Measurements from ENCODE around the gene RPL7A. TPM values are rescaled to one million over a fixed set of nuclear protein-coding genes. Genes with fewer than 3 reads are reported as not detected.
A peak's percentile ranks its signal among the peaks of the same experiment; 100 is the strongest.

RPL7A gene
- total and polyA plus RNA-seq, 2 of the 13 experiments (the other 11 are each of a cell fraction or from before 2014, with no cell fraction given): 2,401 to 2,938 TPM

DNA sequence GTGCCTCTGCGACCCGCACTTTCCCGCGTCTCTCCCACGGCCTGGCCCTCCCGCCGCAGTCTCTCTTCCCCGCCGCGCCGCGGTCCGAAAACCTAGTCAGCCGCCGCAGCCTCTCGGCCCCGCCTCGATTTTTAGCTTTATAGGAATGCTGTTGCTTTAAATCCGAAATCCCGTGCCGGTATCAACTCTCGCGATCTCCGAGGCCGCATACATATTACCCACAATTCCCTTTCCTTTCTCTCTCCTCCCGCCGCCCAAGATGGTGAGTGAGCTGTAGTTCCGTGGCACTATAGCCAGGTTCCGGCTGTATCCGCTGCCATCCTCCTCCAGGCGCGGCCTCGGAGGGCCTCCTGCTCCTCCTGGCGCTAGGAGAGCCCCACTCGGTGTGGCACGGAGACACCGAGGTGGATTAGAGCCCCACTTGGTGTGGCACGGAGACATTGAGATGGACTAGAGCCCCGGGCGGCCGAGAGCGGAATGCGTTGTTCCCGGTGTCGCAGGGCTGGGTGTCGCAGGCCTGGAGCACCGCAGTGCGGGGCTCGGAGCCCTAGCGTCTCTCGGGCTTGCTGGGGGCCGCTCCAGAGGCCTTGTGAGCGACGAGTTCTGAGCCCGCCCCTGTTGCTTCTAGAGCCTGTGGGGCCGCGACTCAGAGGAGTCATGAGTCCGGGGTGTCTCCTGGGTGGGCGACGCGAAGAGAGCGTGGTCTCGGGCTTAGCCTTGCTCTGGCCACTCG, at the start of gene RPL7A, which contains the start of gene MED22 (continued):
- 0 out of 2 replicates have a peak, but pooled peaks have one; percentile 68 for TF ChIP-seq REL (CRISPR knock-in tag; conservative IDR thresholded peaks at IDR 0.05)
- TF ChIP-seq NCOA2 (CRISPR knock-in tag; IDR thresholded peaks at IDR 0.05): peak; percentile 41; the same call in 1 of the 2 replicates
- TF ChIP-seq NBN (conservative IDR thresholded peaks at IDR 0.05): no peak
- TF ChIP-seq ZNF329 (CRISPR knock-in tag; IDR thresholded peaks at IDR 0.05; ENCODE audit: low read depth): peak; percentile 75; the same call in 1 of the 2 replicates
- TF ChIP-seq TOPORS (CRISPR knock-in tag; IDR thresholded peaks at IDR 0.05): 0 out of 2 replicates have a peak, but pooled peaks have one; percentile 61
- TF ChIP-seq ZNF780A (CRISPR knock-in tag; IDR thresholded peaks at IDR 0.05): 0 out of 2 replicates have a peak, but pooled peaks have one; percentile 79
- TF ChIP-seq TEAD3 (CRISPR knock-in tag; optimal IDR thresholded peaks at IDR 0.05; ENCODE audit: borderline replicate concordance): peak; percentile 64
- TF ChIP-seq ZNF556 (CRISPR knock-in tag; IDR thresholded peaks at IDR 0.05; ENCODE audit: borderline replicate concordance): no peak; the same call in 1 of the 2 replicates
- TF ChIP-seq, protein P1, sequence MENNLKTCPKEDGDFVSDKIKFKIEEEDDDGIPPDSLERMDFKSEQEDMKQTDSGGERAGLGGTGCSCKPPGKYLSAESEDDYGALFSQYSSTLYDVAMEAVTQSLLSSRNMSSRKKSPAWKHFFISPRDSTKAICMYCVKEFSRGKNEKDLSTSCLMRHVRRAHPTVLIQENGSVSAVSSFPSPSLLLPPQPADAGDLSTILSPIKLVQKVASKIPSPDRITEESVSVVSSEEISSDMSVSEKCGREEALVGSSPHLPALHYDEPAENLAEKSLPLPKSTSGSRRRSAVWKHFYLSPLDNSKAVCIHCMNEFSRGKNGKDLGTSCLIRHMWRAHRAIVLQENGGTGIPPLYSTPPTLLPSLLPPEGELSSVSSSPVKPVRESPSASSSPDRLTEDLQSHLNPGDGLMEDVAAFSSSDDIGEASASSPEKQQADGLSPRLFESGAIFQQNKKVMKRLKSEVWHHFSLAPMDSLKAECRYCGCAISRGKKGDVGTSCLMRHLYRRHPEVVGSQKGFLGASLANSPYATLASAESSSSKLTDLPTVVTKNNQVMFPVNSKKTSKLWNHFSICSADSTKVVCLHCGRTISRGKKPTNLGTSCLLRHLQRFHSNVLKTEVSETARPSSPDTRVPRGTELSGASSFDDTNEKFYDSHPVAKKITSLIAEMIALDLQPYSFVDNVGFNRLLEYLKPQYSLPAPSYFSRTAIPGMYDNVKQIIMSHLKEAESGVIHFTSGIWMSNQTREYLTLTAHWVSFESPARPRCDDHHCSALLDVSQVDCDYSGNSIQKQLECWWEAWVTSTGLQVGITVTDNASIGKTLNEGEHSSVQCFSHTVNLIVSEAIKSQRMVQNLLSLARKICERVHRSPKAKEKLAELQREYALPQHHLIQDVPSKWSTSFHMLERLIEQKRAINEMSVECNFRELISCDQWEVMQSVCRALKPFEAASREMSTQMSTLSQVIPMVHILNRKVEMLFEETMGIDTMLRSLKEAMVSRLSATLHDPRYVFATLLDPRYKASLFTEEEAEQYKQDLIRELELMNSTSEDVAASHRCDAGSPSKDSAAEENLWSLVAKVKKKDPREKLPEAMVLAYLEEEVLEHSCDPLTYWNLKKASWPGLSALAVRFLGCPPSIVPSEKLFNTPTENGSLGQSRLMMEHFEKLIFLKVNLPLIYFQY (CRISPR knock-in tag; IDR thresholded peaks at IDR 0.05; ENCODE audit: borderline replicate concordance): no peak; the same call in 1 of the 2 replicates
- TF ChIP-seq ZSCAN22 (CRISPR knock-in tag; IDR thresholded peaks at IDR 0.05): no peak
- no peak for TF ChIP-seq XBP1 (CRISPR knock-in tag; IDR thresholded peaks at IDR 0.05)
- no peak for TF ChIP-seq ZSCAN20 (CRISPR knock-in tag; IDR thresholded peaks at IDR 0.05; ENCODE audit: borderline replicate concordance)
- TF ChIP-seq NRL (CRISPR knock-in tag; IDR thresholded peaks at IDR 0.05; ENCODE audit: borderline replicate concordance): peak; percentile 81
- no peak; the same call in 1 of the 2 replicates for TF ChIP-seq ZNF737 (CRISPR knock-in tag; IDR thresholded peaks at IDR 0.05; ENCODE audit: borderline replicate concordance)
- peak; percentile 60; the same call in 1 of the 2 replicates for TF ChIP-seq ERF (CRISPR knock-in tag; IDR thresholded peaks at IDR 0.05)
- TF ChIP-seq ZNF784 (CRISPR knock-in tag; IDR thresholded peaks at IDR 0.05; ENCODE audit: borderline replicate concordance): peak; percentile 54; the same call in 1 of the 2 replicates
- peak; percentile 76; the same call in 1 of the 2 replicates for TF ChIP-seq ZNF350 (CRISPR knock-in tag; IDR thresholded peaks at IDR 0.05; ENCODE audit: borderline replicate concordance, low read depth)
- no peak for TF ChIP-seq ZBTB7B (CRISPR knock-in tag; IDR thresholded peaks at IDR 0.05)
- TF ChIP-seq ZNF225 (CRISPR knock-in tag; IDR thresholded peaks at IDR 0.05): 0 out of 2 replicates have a peak, but pooled peaks have one; percentile 91
- no peak for TF ChIP-seq SNAPC2 (CRISPR knock-in tag; IDR thresholded peaks at IDR 0.05)
- TF ChIP-seq, protein P2, sequence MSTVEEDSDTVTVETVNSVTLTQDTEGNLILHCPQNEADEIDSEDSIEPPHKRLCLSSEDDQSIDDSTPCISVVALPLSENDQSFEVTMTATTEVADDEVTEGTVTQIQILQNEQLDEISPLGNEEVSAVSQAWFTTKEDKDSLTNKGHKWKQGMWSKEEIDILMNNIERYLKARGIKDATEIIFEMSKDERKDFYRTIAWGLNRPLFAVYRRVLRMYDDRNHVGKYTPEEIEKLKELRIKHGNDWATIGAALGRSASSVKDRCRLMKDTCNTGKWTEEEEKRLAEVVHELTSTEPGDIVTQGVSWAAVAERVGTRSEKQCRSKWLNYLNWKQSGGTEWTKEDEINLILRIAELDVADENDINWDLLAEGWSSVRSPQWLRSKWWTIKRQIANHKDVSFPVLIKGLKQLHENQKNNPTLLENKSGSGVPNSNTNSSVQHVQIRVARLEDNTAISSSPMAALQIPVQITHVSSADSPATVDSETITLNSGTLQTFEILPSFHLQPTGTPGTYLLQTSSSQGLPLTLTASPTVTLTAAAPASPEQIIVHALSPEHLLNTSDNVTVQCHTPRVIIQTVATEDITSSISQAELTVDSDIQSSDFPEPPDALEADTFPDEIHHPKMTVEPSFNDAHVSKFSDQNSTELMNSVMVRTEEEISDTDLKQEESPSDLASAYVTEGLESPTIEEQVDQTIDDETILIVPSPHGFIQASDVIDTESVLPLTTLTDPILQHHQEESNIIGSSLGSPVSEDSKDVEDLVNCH (CRISPR knock-in tag; IDR thresholded peaks at IDR 0.05): no peak
- TF ChIP-seq NR2F1 (CRISPR knock-in tag; IDR thresholded peaks at IDR 0.05): 0 out of 4 replicates have a peak, but pooled peaks of 1 of the 2 experiments have one; percentile 26

All from HepG2 (cell line).